HCT116 (cell line): ENCODE data around the gene KLRF2. TPM values are rescaled to one million over a fixed set of nuclear protein-coding genes. Genes with fewer than 3 reads are reported as not detected.

ENCODE experiments used
- ATAC-seq: fragments of 200-7000 bp; cut with Tn5 transposase; 2 replicates; pipeline ENCODE4 v1.9.1; 2020; ENCODE audit warnings: mild to moderate bottlenecking, moderate library complexity
- BruUV-seq: library from RNA; stranded (reverse); fragments of 400-500 nt; replicated peaks from 2 replicates; lab custom pipeline; 2021; lab: Mats Ljungman, UMichigan
- CTCF ChIA-PET: fragments of 300-600 bp; sonication (Branson Sonifier 250); formaldehyde crosslinking; loops from one replicate; lab custom pipeline; 2021; ENCODE audit warnings: antibody characterized with exemption; lab: Charles Lee
- POLR2A ChIA-PET: fragments of 300-600, 350-600 bp; sonication (Branson Sonifier 250); formaldehyde crosslinking; loops from one replicate; lab custom pipeline; 2021; ENCODE audit warnings: antibody characterized with exemption; lab: Charles Lee
- RAD21 ChIA-PET, 2 experiments: fragments of 300-600 bp; sonication (Branson Sonifier 250); formaldehyde crosslinking; loops; one replicate each; lab custom pipeline; 2023; ENCODE audit warnings: low total read pairs in 2 of 2; ENCODE audit not compliant: uncharacterized antibody in 2 of 2, unreplicated experiment in 2 of 2, low non-redundant PET in 1 of 2; lab: Charles Lee
- DNase-seq: peaks from one replicate; pipeline ENCODE4 v3.0.0-alpha.2; 2010; ENCODE audit warnings: low read depth, low spot score
- H2AFZ ChIP-seq: fragments of 200-600 bp; shearing (Covaris generic), sonication (generic); 2 replicates; pipeline ENCODE4 v1.6.1; 2017; ENCODE audit warnings: low read depth, mixed run types, mixed read lengths, antibody characterized with exemption, low read length; ENCODE audit not compliant: poor library complexity, severe bottlenecking
- H3K27ac ChIP-seq: 2 replicates; pipeline ENCODE4 v1.5.1; 2012; ENCODE audit warnings: low read depth, low read length
- H3K27me3 ChIP-seq: fragments of 200-600 bp; sonication (generic); 2 replicates; pipeline ENCODE4 v1.6.1; 2016; ENCODE audit warnings: mixed run types, low read length, mixed read lengths; ENCODE audit not compliant: insufficient read depth
- H3K36me3 ChIP-seq, 2 experiments: fragments of 200-500 bp in 1 of 2; fragments of 200-600 bp in 1 of 2; sonication (Bioruptor generic) in 1 of 2; sonication (generic) in 1 of 2; 2 replicates each; pipeline versions ENCODE4 v1.5.1 to v1.6.1; 2014 to 2016; ENCODE audit warnings: low read length in 2 of 2, inconsistent platforms in 1 of 2, mixed read lengths in 1 of 2, mixed run types in 1 of 2; ENCODE audit not compliant: insufficient read depth in 2 of 2, control insufficient read depth in 1 of 2
- H3K4me1 ChIP-seq, 2 experiments: fragments of 200-600 bp in 1 of 2; sonication (generic) in 1 of 2; 2 replicates each; pipeline versions ENCODE4 v1.5.1 to v1.6.1; 2012 to 2017; ENCODE audit warnings: low read length in 2 of 2, inconsistent platforms in 1 of 2, mild to moderate bottlenecking in 1 of 2, mixed read lengths in 1 of 2, mixed run types in 1 of 2, moderate library complexity in 1 of 2; ENCODE audit not compliant: insufficient read depth in 2 of 2, control insufficient read depth in 1 of 2
- H3K4me2 ChIP-seq: fragments of 200-600 bp; sonication (generic); 2 replicates; pipeline ENCODE4 v1.6.1; 2017; ENCODE audit warnings: mixed run types, low read length, mixed read lengths
- H3K4me3 ChIP-seq, 2 experiments: fragments of 200-600 bp in 1 of 2; sonication (generic) in 1 of 2; replicated peaks in 1 of 2; 2 replicates each; pipeline ENCODE4 v1.5.1; 2011 to 2016; ENCODE audit warnings: low read length in 2 of 2, control low read depth in 1 of 2, low read depth in 1 of 2, mild to moderate bottlenecking in 1 of 2, mixed read lengths in 1 of 2, mixed run types in 1 of 2
- H3K79me2 ChIP-seq: fragments of 200-600 bp; sonication (generic); 2 replicates; pipeline ENCODE4 v1.6.1; 2017; ENCODE audit warnings: mild to moderate bottlenecking, mixed run types, low read length, moderate library complexity, mixed read lengths; ENCODE audit not compliant: insufficient read depth
- H3K9ac ChIP-seq: fragments of 200-600 bp; sonication (generic); 2 replicates; pipeline ENCODE4 v1.6.1; 2016; ENCODE audit warnings: low read length, mixed read lengths
- H3K9me2 ChIP-seq: fragments of 200-600 bp; sonication (generic), shearing (Covaris generic); 2 replicates; pipeline ENCODE4 v1.6.1; 2017; ENCODE audit warnings: mixed run types, mild to moderate bottlenecking, moderate library complexity; ENCODE audit not compliant: insufficient read depth
- H3K9me3 ChIP-seq, 2 experiments: fragments of 200-500 bp in 1 of 2; fragments of 200-600 bp in 1 of 2; sonication (Bioruptor generic) in 1 of 2; sonication (generic) in 1 of 2; 2 replicates each; pipeline ENCODE4 v1.6.1; 2014 to 2017; ENCODE audit warnings: low read length in 2 of 2, mixed read lengths in 2 of 2, inconsistent platforms in 1 of 2, low read depth in 1 of 2, mild to moderate bottlenecking in 1 of 2, mixed run types in 1 of 2, moderate library complexity in 1 of 2; ENCODE audit not compliant: control insufficient read depth in 1 of 2, insufficient read depth in 1 of 2
- H4K20me1 ChIP-seq: fragments of 200-600 bp; sonication (generic), shearing (Covaris generic); 2 replicates; pipeline ENCODE4 v1.6.1; 2017; ENCODE audit warnings: mixed run types, mild to moderate bottlenecking, moderate library complexity; ENCODE audit not compliant: insufficient read depth
- ATF3 ChIP-seq: IDR thresholded peaks from 2 replicates; pipeline ENCODE4 v1.6.1; 2012
- CBX3 ChIP-seq: IDR thresholded peaks from 2 replicates; pipeline ENCODE4 v1.6.1; 2012; ENCODE audit warnings: low read depth
- CEBPB ChIP-seq: IDR thresholded peaks from 2 replicates; pipeline ENCODE4 v1.6.1; 2012; ENCODE audit warnings: low read depth
- EGR1 ChIP-seq: IDR thresholded peaks from 2 replicates; pipeline ENCODE4 v1.6.1; 2012; ENCODE audit warnings: low read depth
- ELF1 ChIP-seq: IDR thresholded peaks from 2 replicates; pipeline ENCODE4 v1.6.1; 2012; ENCODE audit warnings: low read depth, borderline replicate concordance
- EZH2 ChIP-seq: fragments of 200-600 bp; sonication (generic); IDR thresholded peaks from 2 replicates; pipeline ENCODE4 v1.6.1; 2017; ENCODE audit warnings: antibody characterized with exemption, mixed run types
- EZH2phosphoT487 ChIP-seq: fragments of 200-600 bp; IDR thresholded peaks from 2 replicates; pipeline ENCODE4 v1.6.1; 2018; ENCODE audit warnings: antibody characterized with exemption, borderline replicate concordance
- FOSL1 ChIP-seq: IDR thresholded peaks from 2 replicates; pipeline ENCODE4 v1.6.1; 2012; ENCODE audit warnings: low read depth
- JUND ChIP-seq: IDR thresholded peaks from 2 replicates; pipeline ENCODE4 v1.6.1; 2012
- MAX ChIP-seq: IDR thresholded peaks from 2 replicates; pipeline ENCODE4 v1.6.1; 2012
- POLR2A ChIP-seq: IDR thresholded peaks from 2 replicates; pipeline ENCODE4 v1.7.0; 2011; ENCODE audit warnings: borderline replicate concordance; ENCODE audit not compliant: insufficient read depth, insufficient read length; ENCODE audit errors: extremely low read depth
- POLR2AphosphoS5 ChIP-seq: IDR thresholded peaks from 2 replicates; pipeline ENCODE4 v1.6.1; 2011; ENCODE audit warnings: mild to moderate bottlenecking, low read depth, low read length, moderate library complexity
- RAD21 ChIP-seq: IDR thresholded peaks from 2 replicates; pipeline ENCODE4 v1.6.1; 2012; ENCODE audit warnings: low read depth, mild to moderate bottlenecking
- SIN3A ChIP-seq: IDR thresholded peaks from 2 replicates; pipeline ENCODE4 v1.6.1; 2012; ENCODE audit warnings: low read depth
- TCF7L2 ChIP-seq: IDR thresholded peaks from 2 replicates; pipeline ENCODE4 v1.7.0; 2011; ENCODE audit warnings: borderline replicate concordance, inconsistent platforms; ENCODE audit not compliant: insufficient read depth, insufficient read length; ENCODE audit errors: extremely low read depth
- ZFX ChIP-seq: fragments of 450-650 bp; IDR thresholded peaks from 2 replicates; pipeline ENCODE4 v1.6.1; 2017
- ZNF274 ChIP-seq: fragments of 200-500 bp; sonication (Bioruptor generic); IDR thresholded peaks from 2 replicates; pipeline ENCODE4 v1.6.1; 2014; ENCODE audit warnings: mild to moderate bottlenecking, low read depth, low read length, inconsistent platforms
- intact Hi-C: fragments of 100-400 bp; cut with micrococcal nuclease; formaldehyde crosslinking; loops from 2 replicates; pipeline ENCODE4 v1.10.0; 2022
- total RNA-seq: library from RNA; stranded (reverse); gene quantifications from one replicate; pipeline ENCODE4 v1.2.1, GENCODE V29; 2021; ENCODE audit not compliant: unreplicated experiment

Gene KLRF2
- total RNA-seq, 1 experiment from 2014 or later: not detected

GRCh38 chr12:9902539-9903228, 21.4 kb downstream of the KLRF2 start:
- TF ChIP-seq ELF1 (no peak), POLR2A (no peak), ZFX (no peak), RAD21 (no peak), FOSL1 (no peak), ZNF274 (no peak), EZH2phosphoT487 (no peak), SIN3A (no peak), ATF3 (no peak), TCF7L2 (no peak), EZH2 (no peak), CBX3 (no peak), EGR1 (no peak), POLR2AphosphoS5 (no peak), MAX (no peak), JUND (no peak), CEBPB (no peak)
- no peak for DNase-seq
- H4K20me1 ChIP-seq: no peaks in the 10 kb centered on the region
- no peak for ATAC-seq
- ChIA-PET CTCF (no interaction called here), RAD21 (no interaction called here), POLR2A (no interaction called here)
- H3K27ac ChIP-seq: no peak overlapping the region
- no peak overlapping the region for H3K4me2 ChIP-seq
- no peaks in the 10 kb centered on the region for H3K36me3 ChIP-seq
- H3K9me3 ChIP-seq: no peaks in the 10 kb centered on the region; a peak in 1 of 4 replicates
- BruUV-seq: no TSS peak
- H3K4me1 ChIP-seq: no peaks in the 10 kb centered on the region
- intact Hi-C loops: no loop called here
- H3K9me2 ChIP-seq: no peaks in the 10 kb centered on the region
- peaks cover 32% of the 10 kb centered on the region for H3K27me3 ChIP-seq
- H2AFZ ChIP-seq: no peak overlapping the region
- no peak overlapping the region for H3K4me3 ChIP-seq
- H3K79me2 ChIP-seq: no peaks in the 10 kb centered on the region
- no peak overlapping the region for H3K9ac ChIP-seq
